Stimulated activated CD4-positive, alpha-beta T cell treated with anti-CD3 and anti-CD28 coated beads, Interleukin-1b, Interleukin-23, amount 100 ng/mL, for 48 hours (primary cell): Measurements from ENCODE around the gene CAVIN2.

Experiments used
- DNase-seq: peaks from one replicate; pipeline ENCODE4 v3.0.0-alpha.2; 2020

The CAVIN2 gene

GRCh38 chr2:191838526-191838925 is 8.4 kb downstream of the CAVIN2 start:
- no peak for DNase-seq

GRCh38 chr2:191836853-191837769 is 9.8 kb downstream of the CAVIN2 start:
- DNase-seq, result no peak

DNA sequence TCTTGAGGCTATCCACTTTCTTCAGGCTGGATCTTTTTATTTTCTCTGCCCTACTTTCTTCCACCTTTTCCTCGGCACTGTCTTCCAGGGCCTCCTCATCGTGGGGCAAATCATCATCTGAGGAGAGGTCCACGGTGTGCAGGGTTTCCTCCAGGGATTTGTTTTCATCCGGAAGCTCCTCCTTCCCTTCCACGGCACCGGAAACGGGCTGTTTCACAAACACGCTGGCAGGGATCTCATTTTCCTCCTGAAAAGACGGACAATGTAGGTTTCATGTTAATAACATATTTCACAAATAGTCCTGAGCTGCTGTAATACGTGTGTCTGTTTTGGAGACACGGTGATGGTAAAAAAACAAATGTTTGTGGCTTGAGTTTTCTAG is 10.4 kb downstream of the CAVIN2 start:
- DNase-seq, result no peak

DNA sequence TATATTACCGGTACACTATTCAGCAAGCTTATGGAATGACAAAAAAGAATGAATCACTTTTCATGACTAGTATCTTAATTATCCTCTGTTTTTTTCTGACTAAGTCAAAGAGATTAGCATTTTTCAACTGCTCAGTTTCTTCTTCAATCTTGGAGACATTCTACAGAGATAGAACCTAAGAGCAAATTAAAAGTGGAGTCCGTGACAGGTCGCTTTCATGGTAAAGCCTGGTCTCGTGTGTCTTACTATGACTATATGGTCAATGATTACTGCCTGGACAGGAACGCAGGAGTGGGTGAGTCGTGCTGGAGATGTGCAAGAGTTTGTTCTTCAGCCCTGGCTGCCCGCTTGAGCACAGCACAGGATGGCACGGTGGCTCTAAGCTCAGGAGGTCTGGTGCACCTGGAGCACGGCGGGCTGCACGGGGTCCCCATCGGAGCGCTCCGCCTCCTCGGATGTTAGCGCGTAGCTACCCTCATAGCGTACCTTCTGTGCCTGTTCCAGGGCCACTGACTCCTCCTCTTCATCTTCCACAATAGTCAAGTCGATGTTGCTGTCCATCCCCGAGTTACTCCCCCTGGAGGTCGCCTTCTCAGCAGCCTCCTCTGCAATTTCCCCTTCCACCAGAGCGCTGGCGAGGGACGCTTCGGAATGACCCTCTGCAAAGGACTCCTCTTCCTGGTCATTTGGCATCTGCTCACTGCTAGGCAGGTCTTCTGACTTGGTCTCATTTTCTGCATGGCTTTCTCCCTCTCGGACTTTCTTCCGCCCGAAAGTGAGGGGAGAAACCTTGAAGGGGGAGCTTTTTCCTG is 11.1 kb downstream of the CAVIN2 start:
- DNase-seq, result no peak

DNA sequence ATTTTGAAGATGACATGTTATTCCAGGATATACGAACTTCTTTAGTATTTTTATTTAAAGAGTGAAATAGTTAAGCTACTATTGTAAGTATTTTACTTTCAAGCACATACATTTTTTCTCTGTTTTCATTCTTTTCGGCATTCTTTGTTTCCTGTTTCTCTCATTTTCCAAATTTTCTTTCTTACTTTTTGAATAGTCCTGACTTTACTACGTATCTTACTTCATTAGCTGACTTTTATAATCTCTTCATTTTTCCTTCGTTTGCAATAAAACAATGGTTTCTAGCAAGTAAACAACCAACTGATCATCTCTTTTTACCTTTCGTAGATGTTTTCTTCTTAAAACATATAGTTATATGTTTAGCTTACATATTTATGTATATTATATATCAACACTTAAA is 11.8 kb downstream of the CAVIN2 start:
- no peak for DNase-seq

- no peak for DNase-seq
These were observed 13.5 kb downstream of the CAVIN2 start for GRCh38 chr2:191833356-191833755.

GRCh38 chr2:191832668-191833067 is 14.2 kb downstream of the CAVIN2 start:
- DNase-seq, result no peak

DNA sequence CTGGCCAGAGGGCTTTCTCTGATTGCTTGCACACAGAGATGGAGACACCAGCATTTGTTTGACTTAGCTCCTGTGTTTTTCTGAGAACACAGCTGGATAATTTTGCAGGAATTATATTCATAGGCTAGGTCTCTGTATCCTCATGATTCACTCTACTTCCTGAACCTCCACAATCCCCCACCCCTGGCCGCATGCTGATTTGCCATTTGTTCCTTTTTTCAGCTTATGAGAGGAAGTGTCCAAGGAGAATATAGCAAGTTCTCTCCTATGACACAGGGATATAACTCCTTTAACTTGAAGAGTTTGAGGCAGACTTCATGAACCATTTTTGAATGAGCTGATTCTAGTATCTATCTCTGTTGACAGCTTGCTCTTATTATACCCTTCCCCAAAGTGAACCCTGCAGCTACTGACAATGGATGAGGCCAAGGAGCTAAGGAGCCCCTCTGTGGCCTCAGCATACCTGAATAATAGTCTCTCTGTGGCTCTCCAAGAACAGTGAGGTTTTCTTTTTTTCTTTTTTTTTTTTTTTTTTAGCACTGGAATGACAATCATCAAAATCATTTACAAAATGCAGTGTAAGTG is 15.4 kb downstream of the CAVIN2 start:
- DNase-seq, result no peak

GRCh38 chr2:191824398-191824797 is 22.5 kb downstream of the CAVIN2 start:
- DNase-seq, result no peak

- no peak for DNase-seq
These were observed 25.8 kb downstream of the CAVIN2 start for GRCh38 chr2:191821078-191821477.

DNA sequence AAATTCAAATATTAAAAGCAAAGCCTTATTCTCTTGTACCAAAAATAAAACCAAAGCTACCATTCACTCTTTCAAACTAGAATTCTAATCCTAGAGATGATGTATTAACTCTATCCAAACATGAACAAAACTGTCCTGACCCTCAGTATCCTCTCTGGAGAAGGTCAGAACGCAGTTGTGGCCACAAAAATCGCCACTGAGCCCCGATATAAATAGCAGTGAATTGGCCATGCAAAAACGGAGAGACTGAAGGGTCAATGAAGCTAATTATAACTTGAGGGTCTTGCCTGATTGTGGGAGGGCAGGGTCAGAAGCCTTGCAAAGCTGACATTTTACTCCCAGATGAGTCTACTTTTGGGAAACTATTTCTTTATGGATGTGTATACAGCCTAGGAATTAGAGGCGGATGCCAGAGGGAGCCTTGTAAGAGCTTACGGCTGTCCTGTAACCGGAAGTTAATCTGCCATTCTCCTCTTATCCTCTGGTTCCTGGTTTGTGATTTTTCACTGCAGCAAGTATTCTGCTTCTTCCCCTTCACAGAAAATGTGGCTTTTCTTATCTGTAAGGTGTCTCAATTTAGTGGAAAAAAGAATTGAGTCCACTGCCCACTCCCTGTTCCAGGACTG is 28.1 kb downstream of the CAVIN2 start:
- DNase-seq, result no peak

GRCh38 chr2:191818133-191818532 is 28.8 kb downstream of the CAVIN2 start:
- no peak for DNase-seq

DNA sequence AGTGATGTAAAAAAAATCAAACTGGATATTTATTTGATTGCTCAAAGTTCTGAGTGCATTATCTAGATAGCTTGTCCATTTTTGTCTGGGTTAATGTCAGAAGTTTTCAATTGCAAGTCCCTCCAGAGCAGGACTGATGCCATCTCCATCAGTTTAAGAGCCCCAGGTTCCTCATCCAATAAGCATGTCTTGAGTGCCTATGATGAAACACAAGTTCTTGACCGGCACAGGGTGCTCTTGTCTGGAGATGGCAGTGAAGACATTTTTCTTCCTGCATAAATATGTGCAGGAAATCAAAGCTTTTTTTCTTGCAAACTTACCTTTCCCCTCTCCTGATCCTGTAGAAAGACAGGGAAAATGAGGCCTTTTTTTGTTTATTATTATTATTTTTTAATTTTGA is 31.9 kb downstream of the CAVIN2 start:
- DNase-seq, result no peak

DNA sequence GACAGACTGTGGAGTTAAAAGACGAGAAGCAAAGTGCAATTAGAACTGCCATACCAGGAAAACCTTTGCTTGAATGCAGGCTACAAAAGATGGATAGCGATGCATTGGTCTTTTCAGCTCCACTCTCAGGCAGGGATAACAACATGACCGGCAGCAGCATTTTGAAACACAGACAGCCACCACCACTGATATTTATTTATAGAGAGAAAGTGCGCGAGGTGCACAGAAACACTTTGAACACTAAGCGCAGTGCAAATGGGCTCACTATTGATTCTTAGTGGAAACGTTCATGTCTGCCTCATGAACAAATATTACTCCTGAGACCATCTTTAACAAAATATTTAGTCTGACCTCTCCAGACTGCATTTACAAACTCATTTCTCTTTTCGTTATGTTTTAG is 32.9 kb downstream of the CAVIN2 start:
- DNase-seq, result no peak

DNA sequence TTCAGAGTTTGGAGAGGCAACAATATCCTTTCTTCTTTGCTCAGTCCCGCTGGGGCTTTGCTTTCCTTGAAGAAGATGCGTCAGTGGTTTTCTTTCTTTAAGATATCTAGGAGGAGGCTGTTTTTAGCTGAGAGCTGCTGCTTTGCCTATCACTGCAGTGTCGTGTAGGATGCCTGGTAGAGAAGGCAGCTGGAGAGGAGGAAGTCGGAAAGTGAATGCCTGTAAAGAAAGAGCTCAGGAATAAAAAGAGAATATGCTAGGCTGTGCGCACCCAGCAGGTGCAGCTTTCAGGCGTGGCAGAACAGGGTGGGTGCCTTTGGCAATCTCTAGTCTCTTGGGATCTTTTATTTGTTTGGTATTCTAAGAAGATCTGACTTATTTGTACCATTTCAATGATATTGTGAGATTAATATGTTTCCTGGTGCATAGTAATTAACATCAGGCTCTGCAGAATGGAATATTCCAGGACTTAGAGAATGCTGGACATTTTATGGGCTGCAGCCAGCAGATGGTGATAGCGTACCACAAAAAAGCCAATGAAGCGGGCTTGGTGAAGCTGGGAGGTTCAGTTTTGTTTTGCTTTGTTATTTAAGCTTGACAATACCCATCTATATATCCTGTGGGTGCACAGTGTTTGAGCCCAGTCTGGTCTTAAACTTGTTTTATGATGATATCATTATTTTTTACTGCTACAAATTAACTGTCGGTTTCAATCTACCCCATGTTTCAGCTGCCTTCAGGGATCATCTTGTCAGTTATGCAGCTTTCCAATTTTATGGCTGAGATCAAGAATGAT is 34.9 kb downstream of the CAVIN2 start:
- DNase-seq, result peak; percentile 18

DNA sequence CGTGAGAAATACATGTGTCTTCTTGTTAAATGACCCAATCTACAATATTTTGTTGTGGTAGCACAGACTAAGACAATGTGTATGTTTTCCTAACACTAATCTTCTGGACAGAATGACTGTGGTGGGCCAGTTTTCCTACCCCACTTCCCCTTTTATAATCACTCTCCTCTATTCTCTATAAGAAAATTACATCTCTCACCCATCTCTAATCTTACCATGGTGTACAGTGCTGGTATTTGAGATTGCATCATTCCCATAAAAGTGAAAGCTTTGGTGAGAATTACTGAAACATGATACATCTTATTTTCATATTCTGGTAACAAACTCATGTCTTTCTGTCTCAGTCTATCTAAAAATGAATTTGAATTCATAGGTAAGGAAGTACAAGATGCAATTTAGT is 40.5 kb downstream of the CAVIN2 start:
- no peak for DNase-seq

- DNase-seq, result no peak
These were observed 42.1 kb downstream of the CAVIN2 start for GRCh38 chr2:191804766-191805165.

DNA sequence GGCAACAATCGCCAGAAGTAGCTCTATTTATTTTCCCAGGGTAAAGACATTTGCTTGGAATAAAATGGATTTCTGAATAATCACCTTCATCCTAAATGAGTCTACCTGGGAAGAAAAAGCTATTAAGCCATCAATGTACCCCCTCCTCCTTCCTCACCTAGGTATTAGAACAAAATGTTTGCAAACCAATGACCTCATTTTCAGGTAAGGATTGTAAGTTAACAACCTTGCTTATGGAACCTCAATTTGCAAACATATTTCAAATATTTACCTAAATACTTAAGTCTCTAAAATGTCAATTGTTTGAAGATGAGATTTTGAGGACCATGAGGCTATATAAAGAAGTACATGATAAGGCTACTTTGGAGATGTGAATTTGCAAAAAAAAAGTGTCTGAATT is 43.9 kb downstream of the CAVIN2 start:
- no peak for DNase-seq

DNA sequence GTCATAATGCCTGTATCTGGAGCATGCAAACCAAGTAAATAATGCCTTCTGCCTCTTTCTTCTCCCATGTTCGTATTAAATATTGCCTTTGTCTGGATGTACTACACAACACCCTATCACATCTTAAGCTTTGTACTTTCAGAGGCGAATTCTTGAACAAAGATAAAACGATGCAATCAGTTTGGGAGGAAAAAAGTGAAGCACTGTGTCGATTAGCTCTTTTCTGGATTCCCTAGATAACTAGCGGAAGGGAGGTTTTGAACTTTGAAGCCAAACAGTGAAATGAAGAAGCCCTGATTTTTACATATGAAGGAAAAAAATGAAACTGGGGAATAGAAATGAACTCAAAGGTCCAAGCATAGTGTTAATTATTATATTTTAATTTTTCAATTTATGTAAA is 44.7 kb downstream of the CAVIN2 start:
- DNase-seq, result no peak

DNA sequence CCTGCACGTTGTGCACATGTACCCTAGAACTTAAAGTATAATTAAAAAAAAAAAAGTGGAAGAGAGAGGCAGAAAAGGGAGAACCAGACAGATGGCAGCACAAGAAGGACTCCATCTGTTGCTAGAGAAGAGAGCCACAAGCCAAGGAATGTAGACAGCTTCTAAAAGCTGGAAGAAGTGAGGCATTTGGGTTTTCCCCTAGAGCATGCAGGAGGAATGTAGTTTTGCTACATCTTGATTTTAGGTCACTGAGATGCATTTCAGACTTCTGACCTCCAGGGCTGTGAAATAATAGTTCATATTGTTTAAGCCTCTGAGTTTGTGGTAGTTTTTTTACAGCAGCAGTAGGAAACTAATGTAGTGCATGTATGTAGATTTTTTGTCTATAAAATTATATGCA is 46.0 kb downstream of the CAVIN2 start:
- DNase-seq, result no peak

DNA sequence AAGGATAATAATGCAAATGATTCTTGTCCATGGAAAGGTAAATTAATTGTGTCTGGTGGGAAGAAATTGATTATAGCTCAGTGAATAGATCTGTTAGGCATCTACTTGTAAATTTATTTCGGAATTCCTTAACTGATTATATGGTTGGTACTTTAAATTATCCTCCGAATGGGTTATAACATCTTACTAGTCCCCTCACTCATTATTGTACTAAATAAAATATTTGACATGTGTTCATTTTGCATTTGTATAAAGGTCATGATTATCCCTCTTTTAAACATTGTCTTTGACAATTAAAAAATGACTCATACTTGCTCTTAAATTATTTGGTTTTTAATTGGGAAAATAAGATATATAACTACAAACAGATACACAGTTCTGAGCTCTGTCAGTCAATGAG is 47.4 kb downstream of the CAVIN2 start:
- no peak for DNase-seq
